Measurements from ENCODE around the gene SPATA19. TPM values are rescaled to one million over a fixed set of nuclear protein-coding genes. Genes with fewer than 3 reads are reported as not detected.

Gene SPATA19
- total RNA-seq, 1 donor: not detected

DNA sequence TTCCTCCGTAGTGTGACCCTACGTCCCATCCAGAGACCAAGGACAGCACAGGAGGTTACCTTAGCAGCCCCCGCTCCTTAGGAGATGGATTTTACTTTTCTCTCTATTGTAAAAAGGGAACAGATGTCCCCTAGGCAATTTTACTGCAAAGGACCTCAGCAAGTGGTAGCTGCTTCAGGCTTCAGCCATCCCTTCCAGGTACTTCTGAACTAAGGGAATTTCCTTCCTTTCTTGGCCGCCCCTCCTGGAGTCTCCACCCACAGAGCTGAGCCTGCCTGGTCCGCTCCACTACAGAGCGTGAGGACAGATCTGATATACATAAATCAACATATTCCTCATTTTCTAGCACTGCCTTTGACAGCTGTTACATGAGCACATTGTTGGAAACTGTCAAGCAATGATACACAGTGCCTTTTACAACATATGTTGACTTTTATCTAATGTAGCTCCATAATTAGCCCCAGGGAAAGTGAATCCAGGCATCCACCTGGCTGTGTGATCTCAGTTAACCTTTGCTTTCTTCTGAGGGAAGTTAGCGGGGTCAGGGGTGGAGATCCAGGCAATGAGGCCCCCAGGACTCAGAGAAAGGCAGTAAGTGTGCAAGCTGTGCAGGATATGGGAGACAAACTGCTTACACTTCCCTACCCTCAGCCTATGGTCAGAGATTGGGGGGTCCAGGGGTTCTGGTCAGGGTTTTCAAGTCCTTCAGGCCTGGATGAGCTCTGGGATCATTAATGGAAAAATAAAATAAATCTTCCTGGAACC lies 51.9 kb downstream of the SPATA19 start:
- no peak for DNase-seq (ENCODE audit: low read depth in 2 of 3, low spot score in 2 of 3)

DNA sequence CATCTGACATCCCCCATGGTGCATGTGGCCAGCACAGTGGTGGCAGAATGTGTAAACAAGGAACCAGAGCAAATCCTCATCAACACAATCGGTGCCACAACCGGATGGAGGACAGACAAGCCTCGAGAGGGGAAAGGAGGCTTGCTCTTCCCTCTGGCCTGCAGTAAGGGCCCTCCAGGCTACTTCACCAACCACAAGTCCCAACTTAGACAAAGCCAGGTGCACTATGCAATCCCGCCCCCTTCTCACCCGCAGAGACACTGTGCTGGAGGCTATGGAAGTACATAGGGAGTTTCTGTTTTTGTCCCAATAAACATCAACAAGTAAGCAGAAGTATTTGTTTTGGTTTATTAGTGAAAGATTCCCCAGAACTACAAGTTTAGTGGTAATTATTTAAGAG lies 54.3 kb downstream of the SPATA19 start:
- no peak for DNase-seq (ENCODE audit: low read depth in 2 of 3, low spot score in 2 of 3)

Other genes starting within 250 kb of the SPATA19 start
- gene IGSF9B, start 111.5 kb upstream of the SPATA19 start, total RNA-seq: 0.81 TPM
- 11.8 TPM for gene JAM3, start 223.6 kb upstream of the SPATA19 start, total RNA-seq

Data from hematopoietic multipotent progenitor cell (in vitro differentiated cells).